GM12878 (cell line): ENCODE results near the gene PRR9. TPM values are rescaled to one million over a fixed set of nuclear protein-coding genes. Genes with fewer than 3 reads are reported as not detected.
A peak's percentile ranks its signal among the peaks of the same experiment; 100 is the strongest.

Source experiments
- ATAC-seq: fragments of 200-7000 bp; cut with Tn5 transposase; 3 replicates; pipeline ENCODE4 v1.9.1; 2020; ENCODE audit warnings: mild to moderate bottlenecking, moderate library complexity
- BruUV-seq: library from RNA; stranded (reverse); fragments of 400-500 nt; replicated peaks from 2 replicates; lab custom pipeline; 2021; lab: Mats Ljungman, UMichigan
- CTCF ChIA-PET: fragments of 300-600 bp; sonication (Branson Sonifier 250); formaldehyde crosslinking; extraction: SDS; loops from one replicate; lab custom pipeline; 2021; ENCODE audit warnings: inconsistent platforms; lab: Yijun Ruan, JAX
- POLR2A ChIA-PET: fragments of 350-600 bp; formaldehyde crosslinking; extraction: SDS; loops from one replicate; lab custom pipeline; 2021; ENCODE audit warnings: inconsistent platforms; lab: Charles Lee
- RAD21 ChIA-PET: fragments of 300-600 bp; sonication (Branson Sonifier 250); formaldehyde crosslinking; loops from one replicate; lab custom pipeline; 2023; ENCODE audit warnings: antibody characterized with exemption; ENCODE audit not compliant: unreplicated experiment; lab: Charles Lee
- SMC1A ChIA-PET: fragments of 300-600 bp; sonication (Branson Sonifier 250); formaldehyde crosslinking; loops from one replicate; lab custom pipeline; 2023; ENCODE audit not compliant: unreplicated experiment, uncharacterized antibody; lab: Charles Lee
- DNase-seq: peaks from one replicate; pipeline ENCODE4 v3.0.0-alpha.2; 2011; ENCODE audit warnings: low read depth, low spot score
- FAIRE-seq: peaks from 3 replicates; lab custom pipeline; 2011; peaks lifted over from hg19 to GRCh38; lab: Jason Lieb, UNC
- H2AFZ ChIP-seq: 2 replicates; pipeline ENCODE4 v1.6.0; 2011; ENCODE audit warnings: low read depth, low read length, control low read depth; ENCODE audit not compliant: control insufficient read depth
- H3K27ac ChIP-seq: 2 replicates; pipeline ENCODE4 v1.5.1; 2011; ENCODE audit warnings: control low read depth; ENCODE audit not compliant: control insufficient read depth, insufficient read depth
- H3K27me3 ChIP-seq, 2 experiments: replicated peaks in 1 of 2; 2 replicates each; pipeline versions ENCODE4 v1.6.0 to v1.6.1; 2011; ENCODE audit warnings: low read length in 1 of 2; ENCODE audit not compliant: control insufficient read depth in 2 of 2, insufficient read depth in 2 of 2
- H3K36me3 ChIP-seq, 2 experiments: 2 replicates each; pipeline ENCODE4 v1.5.1; 2011; ENCODE audit warnings: low read length in 1 of 2; ENCODE audit not compliant: control insufficient read depth in 2 of 2, insufficient read depth in 2 of 2
- H3K4me1 ChIP-seq: 2 replicates; pipeline ENCODE4 v1.6.1; 2011; ENCODE audit warnings: mild to moderate bottlenecking, low read length, moderate library complexity, mixed read lengths; ENCODE audit not compliant: control insufficient read depth, insufficient read depth
- H3K4me2 ChIP-seq: 2 replicates; pipeline ENCODE4 v1.6.0; 2011; ENCODE audit warnings: control low read depth; ENCODE audit not compliant: control insufficient read depth, insufficient read depth
- H3K4me3 ChIP-seq: fragments of 200-600 bp; sonication (generic); 2 replicates; pipeline ENCODE4 v1.5.1; 2016
- H3K79me2 ChIP-seq: 2 replicates; pipeline ENCODE4 v1.6.0; 2011; ENCODE audit warnings: low read length; ENCODE audit not compliant: control insufficient read depth, insufficient read depth
- H3K9ac ChIP-seq: 2 replicates; pipeline ENCODE4 v1.8.0; 2011; ENCODE audit warnings: low read length, control low read depth, mixed read lengths; ENCODE audit not compliant: control insufficient read depth, insufficient read depth
- H3K9me3 ChIP-seq: replicated peaks from 3 replicates; pipeline ENCODE4 v1.5.1; 2011; ENCODE audit warnings: mild to moderate bottlenecking, low read length; ENCODE audit not compliant: control insufficient read depth, insufficient read depth
- H4K20me1 ChIP-seq: 2 replicates; pipeline ENCODE4 v1.6.0; 2011; ENCODE audit not compliant: control insufficient read depth, insufficient read depth
- ATF7 ChIP-seq: fragments of 450-650 bp; IDR thresholded peaks from 2 replicates; pipeline ENCODE4 v1.6.1; 2016; ENCODE audit warnings: low read depth, mild to moderate bottlenecking
- CREB1 ChIP-seq: IDR thresholded peaks from 2 replicates; pipeline ENCODE4 v1.6.1; 2012; ENCODE audit warnings: low read depth, mild to moderate bottlenecking, inconsistent platforms
- MXI1 ChIP-seq: fragments of 150-350 bp; IDR thresholded peaks from 2 replicates; pipeline ENCODE4 v1.6.1; 2011; ENCODE audit warnings: low read depth, mild to moderate bottlenecking, inconsistent platforms, low read length, improper control_type of control experiment
- NR2C1 ChIP-seq: fragments of 450-650 bp; IDR thresholded peaks from 2 replicates; pipeline ENCODE4 v1.6.1; 2017; ENCODE audit warnings: antibody characterized with exemption, mild to moderate bottlenecking, moderate library complexity
- NR2F1 ChIP-seq: fragments of 450-650 bp; conservative IDR thresholded peaks from 2 replicates; pipeline ENCODE4 v1.6.1; 2017; ENCODE audit warnings: mild to moderate bottlenecking
- ZBTB4 ChIP-seq: fragments of 450-650 bp; formaldehyde crosslinking; IDR thresholded peaks from 2 replicates; pipeline ENCODE4 v1.4.0; 2022; ENCODE audit warnings: mild to moderate bottlenecking, moderate library complexity
- ZNF207 ChIP-seq: fragments of 450-650 bp; IDR thresholded peaks from 2 replicates; pipeline ENCODE4 v1.6.1; 2014; ENCODE audit warnings: antibody characterized with exemption, mild to moderate bottlenecking, borderline replicate concordance
- WGBS: methylation state at CpG from one replicate; pipeline ENCODE4 v1.1.6; 2016; ENCODE audit warnings: low lambda C conversion rate; ENCODE audit not compliant: insufficient replicate concordance, insufficient coverage; ENCODE audit errors: missing lambda C conversion rate; 5-methylcytosine and 5-hydroxymethylcytosine counted together
- in situ Hi-C: fragments of 300-500 bp; cut with MboI; formaldehyde crosslinking; loops from 9 replicates; pipeline ENCODE4 v1.14.3; 2018; ENCODE audit warnings: mixed read lengths
- intact Hi-C: fragments of 100-400 bp; cut with micrococcal nuclease; formaldehyde crosslinking; loops from one replicate; pipeline ENCODE4 v1.14.2; 2022; ENCODE audit not compliant: unreplicated experiment
- polyA plus RNA-seq, 11 experiments: library from polyadenylated mRNA; depleted of rRNA in 4 of 11; unstranded in 6 of 11; stranded (reverse) in 5 of 11; fragments of >200 nt; fragmentation: Nextera tagmentation in 4 of 11; fragmentation: Illumina TruSeq in 1 of 11; extraction: Ambion mirVana in 4 of 11; extraction: Trizol in 1 of 11; gene quantifications; 1 replicate in 1 of 11; 2 replicates in 10 of 11; pipeline versions ENCODE4 v1.2.1 to v1.2.3, GENCODE V29; 2011 to 2016; ENCODE audit warnings: inconsistent platforms in 2 of 11, missing spikeins in 2 of 11, low read depth in 1 of 11
- total RNA-seq, 4 experiments: library from RNA; depleted of rRNA in 3 of 4; stranded (reverse); fragments of >200 nt in 3 of 4; fragmentation: Illumina TruSeq in 1 of 4; extraction: Trizol in 1 of 4; gene quantifications; 2 replicates each; pipeline versions ENCODE4 v1.2.1 to v1.2.3, GENCODE V29; 2013 to 2021
- TF ChIP-seq, protein P1 (sequence below): IDR thresholded peaks from 2 replicates; pipeline ENCODE4 v1.6.1; 2011; ENCODE audit warnings: borderline replicate concordance, low read depth, mild to moderate bottlenecking, moderate library complexity, low read length; ENCODE audit not compliant: insufficient read depth, poor library complexity, severe bottlenecking

The PRR9 gene
- total and polyA plus RNA-seq, 10 of the 15 experiments (the other 5 are each of a cell fraction or from before 2014, with no cell fraction given), result not detected

DNA sequence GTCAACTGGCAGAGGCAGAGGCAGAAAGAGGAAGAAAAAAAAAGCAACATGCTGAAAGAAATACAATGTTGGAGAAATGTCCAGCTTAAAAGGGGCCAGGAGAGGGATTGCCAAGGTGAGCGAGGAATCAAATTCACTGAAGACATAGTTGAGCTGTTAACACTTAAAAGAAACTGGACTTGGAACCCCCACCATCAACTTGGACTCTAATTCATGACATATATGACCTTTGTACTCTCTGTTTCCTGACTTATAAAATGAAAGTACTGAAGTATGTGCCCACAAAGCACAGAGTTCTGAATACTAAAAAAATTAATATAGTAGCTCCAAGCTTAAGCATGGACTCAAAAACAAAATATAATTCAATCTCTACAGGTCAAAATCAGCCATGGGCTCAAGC lies 16.1 kb downstream of the PRR9 start:
- intact Hi-C loops (no loop called here), in situ Hi-C loops (no loop called here)
- Histone ChIP-seq H3K9me3 (no peaks in the 10 kb centered on the region; the same call in 2 of the 3 replicates), H4K20me1 (no peaks in the 10 kb centered on the region), H3K4me3 (no peak overlapping the region), H3K9ac (no peak overlapping the region), H3K4me2 (no peak overlapping the region), H3K27me3 (no peaks in the 10 kb centered on the region; a peak in 3 of 4 replicates), H3K27ac (no peak overlapping the region), H2AFZ (no peak overlapping the region), H3K4me1 (no peaks in the 10 kb centered on the region), H3K36me3 (no peaks in the 10 kb centered on the region), H3K79me2 (no peaks in the 10 kb centered on the region)
- ChIA-PET CTCF (interaction anchor here (0.6 to 3.7 kb wide), 28 partner anchors 10 to 401 kb away, joined by 3 to 38 read pairs (median 5); partner anchors contain the start of genes CHTOP, LORICRIN and PGLYRP4), RAD21 (interaction anchor here (0.5 to 3.2 kb wide), 17 partner anchors 9 to 580 kb away, joined by 3 to 31 read pairs (median 7); partner anchors contain the start of gene LORICRIN), POLR2A (interaction anchor here (1.1 to 2.0 kb wide), 5 partner anchors 12 to 113 kb away, joined by 3 to 9 read pairs (median 5); partner anchors contain the start of gene LORICRIN), SMC1A (interaction anchor here (0.7 to 4.2 kb wide), 23 partner anchors 9 to 122 kb away, joined by 3 to 42 read pairs (median 6); partner anchors contain the start of gene LORICRIN)
- no peak for FAIRE-seq
- ATAC-seq, result peak; percentile 64
- no peak for DNase-seq
- TF ChIP-seq ZNF207 (no peak), ATF7 (no peak), MXI1 (no peak), NR2C1 (0 out of 2 replicates have a peak, but pooled peaks have one; percentile 24), CREB1 (no peak), ZBTB4 (no peak), NR2F1 (peak; percentile 67)
- TF ChIP-seq, protein P1, sequence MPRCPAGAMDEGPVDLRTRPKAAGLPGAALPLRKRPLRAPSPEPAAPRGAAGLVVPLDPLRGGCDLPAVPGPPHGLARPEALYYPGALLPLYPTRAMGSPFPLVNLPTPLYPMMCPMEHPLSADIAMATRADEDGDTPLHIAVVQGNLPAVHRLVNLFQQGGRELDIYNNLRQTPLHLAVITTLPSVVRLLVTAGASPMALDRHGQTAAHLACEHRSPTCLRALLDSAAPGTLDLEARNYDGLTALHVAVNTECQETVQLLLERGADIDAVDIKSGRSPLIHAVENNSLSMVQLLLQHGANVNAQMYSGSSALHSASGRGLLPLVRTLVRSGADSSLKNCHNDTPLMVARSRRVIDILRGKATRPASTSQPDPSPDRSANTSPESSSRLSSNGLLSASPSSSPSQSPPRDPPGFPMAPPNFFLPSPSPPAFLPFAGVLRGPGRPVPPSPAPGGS, result no peak
- WGBS, result 0% methylated on average over 1 of the region's 1 CpG
- BruUV-seq, result no TSS peak
